HEK293 (cell line): ENCODE results near the gene NFKBIE.

Experiments
- CTCF ChIA-PET: fragments of 350-600 bp; formaldehyde crosslinking; extraction: SDS; loops from one replicate; lab custom pipeline; 2021; ENCODE audit warnings: antibody characterized with exemption; lab: Yijun Ruan, JAX
- POLR2A ChIA-PET: fragments of 300-600 bp; formaldehyde crosslinking; extraction: SDS; loops from one replicate; lab custom pipeline; 2020; ENCODE audit warnings: antibody characterized with exemption, inconsistent platforms; lab: Yijun Ruan, JAX
- H3K27ac ChIP-seq: fragments of 200-500 bp; sonication (Bioruptor generic); 2 replicates; pipeline ENCODE4 v1.5.1; 2014; ENCODE audit warnings: low read depth, low read length, control low read depth, inconsistent platforms; ENCODE audit errors: extremely low read depth
- H3K36me3 ChIP-seq, 2 experiments: fragments of 200-500 bp in 1 of 2; sonication (Bioruptor generic) in 1 of 2; 1 replicate in 1 of 2; 2 replicates in 1 of 2; pipeline ENCODE4 v1.5.1; 2014 to 2017; ENCODE audit warnings: inconsistent platforms in 2 of 2, low read length in 2 of 2; ENCODE audit not compliant: control insufficient read depth in 2 of 2, insufficient read depth in 1 of 2
- H3K4me1 ChIP-seq: fragments of 200-500 bp; sonication (Bioruptor generic); 2 replicates; pipeline ENCODE4 v1.5.1; 2014; ENCODE audit warnings: mild to moderate bottlenecking, low read length, inconsistent platforms; ENCODE audit not compliant: control insufficient read depth, insufficient read depth
- H3K4me3 ChIP-seq: 2 replicates; pipeline ENCODE4 v1.5.1; 2011; ENCODE audit warnings: low read depth, mild to moderate bottlenecking, control low read depth, low read length, moderate library complexity
- H3K9me3 ChIP-seq: fragments of 200-500 bp; sonication (Bioruptor generic); 2 replicates; pipeline ENCODE4 v1.5.1; 2014; ENCODE audit warnings: low read depth, low read length, inconsistent platforms; ENCODE audit not compliant: control insufficient read depth, insufficient read depth
- BCL11B ChIP-seq: fragments of 450-650 bp; formaldehyde crosslinking; IDR thresholded peaks from 2 replicates; pipeline ENCODE4 v1.5.1; 2016; ENCODE audit warnings: low read depth, missing biosample characterization, missing genetic modification characterization
- GLIS1 ChIP-seq: fragments of 450-650 bp; formaldehyde crosslinking; IDR thresholded peaks from 2 replicates; pipeline ENCODE4 v1.5.1; 2016; ENCODE audit warnings: missing biosample characterization, missing genetic modification characterization
- PRDM1 ChIP-seq: fragments of 450-650 bp; formaldehyde crosslinking; IDR thresholded peaks from 2 replicates; pipeline ENCODE4; 2016; ENCODE audit warnings: missing biosample characterization, missing genetic modification characterization
- PRDM4 ChIP-seq: fragments of 450-650 bp; formaldehyde crosslinking; IDR thresholded peaks from 2 replicates; pipeline ENCODE4 v1.5.1; 2017; ENCODE audit warnings: missing biosample characterization, missing genetic modification characterization
- SCRT2 ChIP-seq: fragments of 450-650 bp; formaldehyde crosslinking; IDR thresholded peaks from 2 replicates; pipeline ENCODE4 v1.5.1; 2016; ENCODE audit warnings: missing biosample characterization, missing genetic modification characterization
- ZBTB20 ChIP-seq: fragments of 450-650 bp; formaldehyde crosslinking; IDR thresholded peaks from 2 replicates; pipeline ENCODE4 v1.5.1; 2016; ENCODE audit warnings: missing biosample characterization, missing genetic modification characterization
- ZBTB26 ChIP-seq: fragments of 450-650 bp; formaldehyde crosslinking; optimal IDR thresholded peaks from 2 replicates; pipeline ENCODE3; 2016; ENCODE audit warnings: missing biosample characterization, mild to moderate bottlenecking, missing genetic modification characterization
- ZFP69B ChIP-seq: fragments of 450-650 bp; formaldehyde crosslinking; IDR thresholded peaks from 2 replicates; pipeline ENCODE4 v1.5.1; 2016; ENCODE audit warnings: missing biosample characterization, missing genetic modification characterization
- ZNF266 ChIP-seq: fragments of 450-650 bp; formaldehyde crosslinking; IDR thresholded peaks from 2 replicates; pipeline ENCODE4 v1.5.1; 2016; ENCODE audit warnings: missing biosample characterization, missing genetic modification characterization, low read depth
- TF ChIP-seq, protein P1 (sequence below): fragments of 450-650 bp; IDR thresholded peaks from 2 replicates; pipeline ENCODE4 v1.5.1; 2018; ENCODE audit warnings: missing biosample characterization, missing genetic modification characterization

Gene NFKBIE

DNA sequence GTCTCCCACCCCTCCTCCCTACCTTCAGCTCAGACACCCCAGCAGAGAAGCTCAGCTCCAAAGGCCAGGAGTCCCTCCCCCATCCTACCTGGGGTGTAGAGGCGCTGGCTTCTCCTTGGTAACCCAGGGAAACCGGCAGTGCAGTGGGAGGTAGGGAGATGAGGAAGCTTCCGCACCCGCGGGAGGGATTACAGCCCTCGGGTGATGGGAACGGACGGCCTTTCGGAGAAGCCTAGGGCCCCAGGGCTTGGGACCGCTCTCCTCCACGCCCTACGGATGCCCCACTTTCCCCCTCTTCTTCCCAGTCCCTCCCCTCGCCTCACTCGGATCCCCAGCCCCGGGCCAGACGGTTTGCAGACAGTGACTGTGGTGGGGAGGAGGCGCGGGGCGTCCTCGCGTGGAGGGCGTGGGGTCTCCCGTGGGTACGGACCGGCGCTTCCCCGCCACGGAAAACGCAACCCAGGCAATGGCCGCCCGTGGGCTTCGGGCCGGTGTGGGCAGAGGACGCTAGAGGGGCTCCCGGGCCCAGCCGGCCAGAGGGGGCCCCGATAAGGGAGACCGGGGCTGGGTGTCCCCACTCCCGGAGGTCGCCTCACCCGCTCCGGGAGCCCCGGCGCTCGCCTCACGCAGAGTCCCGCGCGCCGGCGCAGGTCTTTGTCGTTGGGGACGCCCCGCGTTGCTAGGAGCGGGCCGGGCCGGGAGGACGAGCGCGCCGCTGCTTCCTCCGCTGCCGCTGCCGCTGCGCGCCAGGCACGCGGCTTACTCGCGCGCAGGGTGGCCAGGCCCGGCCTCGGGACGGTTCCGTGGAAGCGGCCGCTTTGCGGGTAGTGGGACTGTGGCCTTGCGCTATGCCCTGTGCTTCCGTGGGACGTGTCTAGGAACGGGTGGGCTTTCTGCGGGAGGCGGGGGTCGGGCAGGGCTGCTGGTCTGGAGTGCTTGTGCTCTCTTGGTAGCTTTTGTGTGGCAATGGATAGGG lies 32.0 kb upstream of the NFKBIE start (continued):
- TF ChIP-seq, protein P1, sequence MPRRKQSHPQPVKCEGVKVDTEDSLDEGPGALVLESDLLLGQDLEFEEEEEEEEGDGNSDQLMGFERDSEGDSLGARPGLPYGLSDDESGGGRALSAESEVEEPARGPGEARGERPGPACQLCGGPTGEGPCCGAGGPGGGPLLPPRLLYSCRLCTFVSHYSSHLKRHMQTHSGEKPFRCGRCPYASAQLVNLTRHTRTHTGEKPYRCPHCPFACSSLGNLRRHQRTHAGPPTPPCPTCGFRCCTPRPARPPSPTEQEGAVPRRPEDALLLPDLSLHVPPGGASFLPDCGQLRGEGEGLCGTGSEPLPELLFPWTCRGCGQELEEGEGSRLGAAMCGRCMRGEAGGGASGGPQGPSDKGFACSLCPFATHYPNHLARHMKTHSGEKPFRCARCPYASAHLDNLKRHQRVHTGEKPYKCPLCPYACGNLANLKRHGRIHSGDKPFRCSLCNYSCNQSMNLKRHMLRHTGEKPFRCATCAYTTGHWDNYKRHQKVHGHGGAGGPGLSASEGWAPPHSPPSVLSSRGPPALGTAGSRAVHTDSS (tag by site-specific recombination), result no peak
- TF ChIP-seq PRDM4 (0 out of 2 replicates have a peak, but pooled peaks have one; percentile 22), ZBTB26 (tag by site-specific recombination) (peak; percentile 79), GLIS1 (tag by site-specific recombination) (peak; percentile 79), SCRT2 (tag by site-specific recombination) (no peak; the same call in 1 of the 2 replicates)

DNA sequence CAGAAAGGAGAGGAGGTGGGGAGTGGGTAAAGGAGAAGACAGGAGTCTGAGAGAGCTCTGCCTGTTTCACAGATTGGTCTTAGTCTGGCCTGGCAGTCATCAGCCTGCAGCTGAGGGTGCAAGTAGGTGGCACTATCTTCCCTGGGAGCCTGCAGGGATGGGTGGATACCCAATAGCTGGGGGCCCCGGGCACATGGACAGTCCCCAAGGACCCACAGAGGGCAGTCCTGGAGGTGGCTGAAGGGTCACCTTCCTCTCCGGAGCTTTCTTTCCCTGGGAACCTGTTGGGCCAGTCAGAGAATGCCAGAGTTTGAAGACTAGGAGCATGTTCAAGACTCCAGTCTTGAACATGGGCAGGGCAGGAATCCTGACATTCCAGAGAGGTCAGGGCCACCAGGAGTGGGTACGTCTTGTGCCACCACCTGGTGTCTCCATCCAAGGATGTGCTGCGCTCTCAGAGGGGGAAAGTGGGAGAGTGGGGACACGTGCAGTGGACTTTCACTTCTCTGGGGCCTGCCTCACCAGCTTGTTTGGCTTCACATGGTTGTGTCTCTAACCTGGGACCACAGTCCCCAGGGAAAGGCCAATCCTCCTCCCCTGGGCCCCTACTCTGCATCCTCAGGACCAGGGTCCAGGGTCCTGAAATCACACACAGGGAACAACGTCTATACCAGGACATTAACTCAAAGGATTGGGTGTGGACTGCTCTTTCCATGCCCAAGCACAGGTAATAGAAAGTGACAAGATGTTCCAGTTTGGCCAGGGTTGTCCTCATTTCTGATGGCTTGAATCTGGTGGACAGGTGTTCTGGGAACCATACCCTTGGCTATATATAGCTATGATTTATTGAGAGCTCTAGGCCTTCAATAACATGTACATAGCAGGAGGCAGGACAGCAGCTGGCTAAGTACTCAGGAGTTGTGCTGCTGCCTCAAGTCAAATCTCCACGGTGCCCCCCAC lies 29.8 kb upstream of the NFKBIE start:
- Histone ChIP-seq H3K4me3 (no peak overlapping the region), H3K4me1 (no peaks in the 10 kb centered on the region; the same call in 1 of the 2 replicates), H3K27ac (no peak overlapping the region), H3K9me3 (no peaks in the 10 kb centered on the region), H3K36me3 (peaks cover 5 to 6% of the 10 kb centered on the region in 2 experiments; a peak in 1 of 3 replicates)
- TF ChIP-seq PRDM1 (tag by site-specific recombination) (peak; percentile 79), SCRT2 (tag by site-specific recombination) (peak; percentile 35; the same call in 1 of the 2 replicates), ZBTB20 (tag by site-specific recombination) (peak; percentile 30; the same call in 1 of the 2 replicates), ZFP69B (no peak)
- POLR2A ChIA-PET, result interaction anchor here (0.6 to 3.0 kb wide), 9 partner anchors 9 to 48 kb away, joined by 3 to 20 read pairs (median 5); partner anchors contain the start of genes AARS2 and HSP90AB1
- CTCF ChIA-PET, result interaction anchor here (0.6 to 5.5 kb wide), 9 partner anchors 11 to 132 kb away, joined by 3 to 60 read pairs (median 7); partner anchors contain the start of gene AARS2

GRCh38 chr6:44292661-44293365 lies 27.5 kb upstream of the NFKBIE start:
- peak; percentile 82; the same call in 1 of the 2 replicates for TF ChIP-seq ZNF266 (tag by site-specific recombination)
- no peak for TF ChIP-seq BCL11B (tag by site-specific recombination)
- Histone ChIP-seq H3K9me3 (no peaks in the 10 kb centered on the region), H3K4me1 (no peaks in the 10 kb centered on the region; the same call in 1 of the 2 replicates), H3K4me3 (no peak overlapping the region), H3K36me3 (no peaks in the 10 kb centered on the region), H3K27ac (no peak overlapping the region)
- ChIA-PET POLR2A (interaction anchor here (0.7 to 2.0 kb wide), 5 partner anchors 13 to 290 kb away, joined by 3 to 6 read pairs (median 4); partner anchors contain the start of gene AARS2), CTCF (interaction anchor here (0.6 to 2.2 kb wide), 10 partner anchors 9 to 108 kb away, joined by 3 to 13 read pairs (median 3); partner anchors contain the start of gene AARS2)
